Coronary artery (tissue), 2 donors: ENCODE measurements around the gene TEX52.

Source experiments
- DNase-seq: peaks from one replicate; pipeline ENCODE4 v3.0.0-alpha.2; 2017; ENCODE audit warnings: low spot score
- H3K27ac ChIP-seq, 2 donors: fragments of 200-600 bp; sonication (generic); one replicate each; pipeline ENCODE4 v1.5.1; 2016 to 2019
- H3K4me3 ChIP-seq: fragments of 200-600 bp; sonication (generic); 2 replicates; pipeline ENCODE4 v1.5.1; 2016; ENCODE audit warnings: mild to moderate bottlenecking, moderate library complexity
- CTCF ChIP-seq: fragments of 200-600 bp; sonication (generic); IDR thresholded peaks from one replicate; pipeline ENCODE4 v1.5.1; 2019; ENCODE audit warnings: antibody characterized with exemption

The TEX52 gene

DNA sequence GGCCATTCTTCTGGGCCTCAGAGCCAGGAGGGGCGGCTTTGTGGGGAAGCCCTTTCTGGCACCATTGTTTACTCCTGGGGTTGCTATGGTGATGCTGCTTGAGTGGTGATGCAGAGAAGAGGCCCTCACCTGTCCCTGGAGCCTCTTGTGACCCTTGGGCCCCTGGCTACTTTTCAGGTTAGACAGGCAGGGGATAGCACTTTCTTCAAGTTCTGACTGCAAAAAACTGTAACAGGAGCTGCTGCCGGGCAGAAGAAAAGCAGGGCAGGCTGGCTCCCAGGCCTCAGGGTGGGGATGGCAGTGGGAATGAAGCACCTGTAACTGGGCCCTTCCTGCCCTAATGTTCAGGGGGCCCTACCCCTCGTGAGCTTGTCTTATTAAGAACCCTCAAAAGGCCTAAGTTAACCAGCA lies at the start of gene TEX52:
Gene TEX52, minus strand, starts transcription at position 19 of the 411 bp plus-strand sequence. Its CDS starts 13 bp downstream, at position 6.
- peak within 1 kb of the TSS in 1 of 2 donors; percentile 62 for H3K27ac ChIP-seq
- no peak for DNase-seq
- TF ChIP-seq CTCF, result no peak
- no peak within 1 kb of the TSS for H3K4me3 ChIP-seq

DNA sequence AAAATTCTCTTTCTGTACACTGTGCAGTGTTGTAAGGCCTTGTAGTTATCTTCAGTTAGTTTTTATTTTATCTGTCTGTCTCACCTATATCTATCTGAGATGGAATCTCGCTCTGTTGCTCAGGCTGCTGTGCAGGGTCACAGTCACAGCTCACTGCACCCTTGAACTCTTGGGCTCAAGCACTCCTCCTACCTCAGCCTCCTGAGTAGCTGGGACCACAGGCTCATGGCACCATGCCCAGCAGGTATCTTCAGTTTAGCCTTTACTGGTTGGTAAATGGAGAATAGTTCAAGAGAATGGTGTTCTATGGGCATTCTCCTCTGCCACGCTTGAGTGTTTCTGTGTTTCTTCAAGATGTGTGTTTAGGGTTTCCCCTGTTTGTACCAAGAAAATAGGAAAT lies 47.4 kb upstream of the TEX52 start:
- Histone ChIP-seq H3K27ac (no peak overlapping the region), H3K4me3 (no peak overlapping the region)
- no peak for DNase-seq
- no peak for TF ChIP-seq CTCF

DNA sequence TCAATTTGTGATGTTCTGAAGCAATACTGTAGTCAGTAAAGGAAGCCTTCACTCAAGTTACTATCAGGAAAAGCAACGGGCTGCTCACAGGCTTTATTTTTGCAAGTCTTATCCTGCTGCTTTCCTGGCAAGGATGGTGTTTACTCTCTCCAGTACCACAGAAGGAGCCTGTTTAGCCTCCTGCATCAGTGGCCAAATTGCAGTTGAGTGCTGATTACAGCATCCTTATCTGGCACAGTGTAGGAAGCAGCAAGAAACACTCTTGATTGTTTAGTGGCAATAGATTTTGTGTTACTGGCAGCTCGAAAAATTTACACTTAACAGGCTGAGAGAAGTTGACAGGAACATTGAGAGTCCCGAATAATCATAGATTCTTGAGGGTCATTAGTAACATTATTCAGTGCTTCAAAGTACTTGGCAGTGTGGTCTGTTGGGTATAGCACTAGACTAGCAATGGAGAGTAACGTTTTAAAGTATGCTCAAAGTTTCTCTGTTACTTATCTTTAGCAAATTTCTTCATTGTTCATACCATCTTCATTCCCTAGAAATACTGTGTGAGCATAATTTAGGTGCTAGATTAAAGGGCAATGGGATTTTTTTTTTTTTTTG lies 45.5 kb upstream of the TEX52 start:
- H3K27ac ChIP-seq, result no peak overlapping the region
- DNase-seq, result no peak

GRCh38 chr12:2900642-2901041 lies 43.8 kb upstream of the TEX52 start:
- TF ChIP-seq CTCF, result no peak
- no peak overlapping the region for H3K4me3 ChIP-seq
- DNase-seq, result no peak
- H3K27ac ChIP-seq, result no peak overlapping the region

More for the DNA sequence above, 45.5 kb upstream of the TEX52 start:
- no peak overlapping the region for H3K4me3 ChIP-seq
- no peak for TF ChIP-seq CTCF

GRCh38 chr12:2897418-2897817 lies 40.6 kb upstream of the TEX52 start:
- DNase-seq, result no peak
- no peak for TF ChIP-seq CTCF
- Histone ChIP-seq H3K27ac (no peak overlapping the region), H3K4me3 (no peak overlapping the region)

DNA sequence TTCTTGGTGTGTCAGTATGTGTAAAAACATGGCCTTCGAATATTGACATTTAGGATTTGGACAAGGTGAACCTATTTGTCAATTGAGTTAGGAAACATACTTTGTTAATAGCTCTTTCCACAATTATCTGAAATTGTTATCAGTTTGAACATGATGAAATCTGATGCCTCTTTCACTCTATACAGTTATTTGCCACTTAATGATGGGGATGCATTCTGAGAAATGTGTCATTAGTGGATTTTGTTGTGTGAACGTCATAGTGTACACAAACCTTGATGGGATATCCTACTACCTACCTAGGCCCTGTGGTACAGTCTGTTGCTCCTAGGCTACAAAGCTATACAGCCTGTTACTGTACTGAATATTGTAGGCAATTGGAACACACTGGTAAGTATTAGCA lies 38.7 kb upstream of the TEX52 start:
- DNase-seq, result no peak
- H3K4me3 ChIP-seq, result no peak overlapping the region
- no peak overlapping the region for H3K27ac ChIP-seq
- no peak for TF ChIP-seq CTCF

- Histone ChIP-seq H3K4me3 (no peak overlapping the region), H3K27ac (peak overlapping the region in 1 of 2 donors; percentile 13)
- DNase-seq, result no peak
- no peak for TF ChIP-seq CTCF
Observed at GRCh38 chr12:2895051-2895451, 38.2 kb upstream of the TEX52 start.
